GDM1 (cell line): ENCODE data around the gene SRGAP2B.
"Not testable (repeated sequence)": the region's sequence is repeated elsewhere in the genome, so short reads cannot be mapped to it uniquely, and the experiment has no call there.

Experiments
- DNase-seq: peaks from one replicate; lab custom pipeline; 2025; lab: John Stamatoyannopoulos, UW

Gene SRGAP2B

GRCh38 chr1:145095284-145096057 lies at the start of gene SRGAP2B, which contains the start of gene FAM72D:
Gene SRGAP2B (minus strand): TSS chr1:145095328. CDS start chr1:145092901, 2,427 bp downstream.
Gene FAM72D (plus strand): TSS chr1:145095974. CDS start chr1:145096848, 874 bp downstream.
- not testable (repeated sequence) for DNase-seq

GRCh38 chr1:145144264-145144913 lies 49.3 kb upstream of the SRGAP2B start:
- not testable (repeated sequence) for DNase-seq

- not testable (repeated sequence) for DNase-seq
These were observed 45.4 kb upstream of the SRGAP2B start for GRCh38 chr1:145140549-145140948.

GRCh38 chr1:145134476-145134875 lies 39.3 kb upstream of the SRGAP2B start:
- DNase-seq, result not testable (repeated sequence)

- not testable (repeated sequence) for DNase-seq
These were observed 33.8 kb upstream of the SRGAP2B start for GRCh38 chr1:145128697-145129469.

- not testable (repeated sequence) for DNase-seq
These were observed 32.0 kb upstream of the SRGAP2B start for GRCh38 chr1:145127144-145127543.

- not testable (repeated sequence) for DNase-seq
These were observed 30.0 kb upstream of the SRGAP2B start for GRCh38 chr1:145125112-145125511.

- DNase-seq, result not testable (repeated sequence)
These were observed 29.0 kb upstream of the SRGAP2B start for GRCh38 chr1:145123992-145124641.

GRCh38 chr1:145123062-145123395 lies 27.9 kb upstream of the SRGAP2B start:
- DNase-seq, result not testable (repeated sequence)

GRCh38 chr1:145122344-145123061 lies 27.4 kb upstream of the SRGAP2B start:
- DNase-seq, result not testable (repeated sequence)

GRCh38 chr1:145119842-145120241 lies 24.7 kb upstream of the SRGAP2B start:
- not testable (repeated sequence) for DNase-seq

GRCh38 chr1:145115587-145116493 lies 20.7 kb upstream of the SRGAP2B start:
- not testable (repeated sequence) for DNase-seq

GRCh38 chr1:145114560-145115057 lies 19.5 kb upstream of the SRGAP2B start:
- DNase-seq, result not testable (repeated sequence)

- not testable (repeated sequence) for DNase-seq
These were observed 17.6 kb upstream of the SRGAP2B start for GRCh38 chr1:145112703-145113102.

- not testable (repeated sequence) for DNase-seq
These were observed 16.5 kb upstream of the SRGAP2B start for GRCh38 chr1:145111674-145112073.

GRCh38 chr1:145103294-145103693 lies 8.2 kb upstream of the SRGAP2B start:
- DNase-seq, result not testable (repeated sequence)

- not testable (repeated sequence) for DNase-seq
These were observed 6.6 kb upstream of the SRGAP2B start for GRCh38 chr1:145101725-145102124.

- DNase-seq, result not testable (repeated sequence)
These were observed 395 bp downstream of the SRGAP2B start for GRCh38 chr1:145094655-145095211.

- not testable (repeated sequence) for DNase-seq
These were observed 1.5 kb downstream of the SRGAP2B start for GRCh38 chr1:145093517-145094149.
